Uterus (tissue), 2 donors: ENCODE data around the gene LRRC26.

Source experiments
- CTCF ChIP-seq, 4 experiments: fragments of 200-600 bp in 2 of 4; fragments of 450-650 bp in 2 of 4; sonication (generic) in 2 of 4; IDR thresholded peaks; one replicate each; pipeline ENCODE4 v1.5.1; 2016 to 2019; ENCODE audit warnings: antibody characterized with exemption in 4 of 4, mild to moderate bottlenecking in 2 of 4, moderate library complexity in 1 of 4
- POLR2A ChIP-seq, 2 donors: fragments of 450-650 bp; IDR thresholded peaks; one replicate each; pipeline ENCODE4 v1.6.1; 2016; ENCODE audit warnings: antibody characterized with exemption in 2 of 2, mild to moderate bottlenecking in 1 of 2, moderate library complexity in 1 of 2

- TF ChIP-seq CTCF (IDR thresholded peaks at IDR 0.05) = no peak
- TF ChIP-seq POLR2A (IDR thresholded peaks at IDR 0.05) = no peak
Observed at GRCh38 chr9:137130176-137130755, 39.6 kb downstream of the LRRC26 start.
